ENCODE results near the gene LECT2. TPM values are rescaled to one million over a fixed set of nuclear protein-coding genes. Genes with fewer than 3 reads are reported as not detected.
A peak's percentile ranks its signal among the peaks of the same experiment; 100 is the strongest.

Gene LECT2
- total RNA-seq, 2 donors from 2014 or later, result not detected

GRCh38 chr5:135980620-135981019, 25.8 kb upstream of the LECT2 start:
- DNase-seq (ENCODE audit: low spot score), result no peak
- intact Hi-C loops (cut with DNase I), result no loop called here

- no peak for DNase-seq (ENCODE audit: low spot score)
- intact Hi-C loops (cut with DNase I), result loop anchor here in 1 of 2 donors (10.0 kb wide), 1 partner anchor 85 kb away; no protein-coding TSS in a partner anchor
Observed at GRCh38 chr5:135979510-135979909, 24.7 kb upstream of the LECT2 start.

GRCh38 chr5:135978993-135979392, 24.2 kb upstream of the LECT2 start:
- DNase-seq (ENCODE audit: low spot score), result no peak
- intact Hi-C loops (cut with DNase I), result loop anchor here in 1 of 2 donors (10.0 kb wide), 1 partner anchor 86 kb away; no protein-coding TSS in a partner anchor

GRCh38 chr5:135978212-135978631, 23.4 kb upstream of the LECT2 start:
- DNase-seq (ENCODE audit: low spot score), result no peak
- intact Hi-C loops (cut with DNase I), result loop anchor here in 1 of 2 donors (10.0 kb wide), 1 partner anchor 87 kb away; no protein-coding TSS in a partner anchor

- intact Hi-C loops (cut with DNase I), result loop anchor here in 1 of 2 donors (10.0 kb wide), 1 partner anchor 87 kb away; no protein-coding TSS in a partner anchor
- DNase-seq (ENCODE audit: low spot score), result peak; percentile 94
Observed at GRCh38 chr5:135977375-135977928, 22.7 kb upstream of the LECT2 start.

- DNase-seq (ENCODE audit: low spot score), result no peak
- intact Hi-C loops (cut with DNase I), result loop anchor here in 1 of 2 donors (10.0 kb wide), 1 partner anchor 89 kb away; no protein-coding TSS in a partner anchor
Observed at GRCh38 chr5:135976216-135976615, 21.4 kb upstream of the LECT2 start.

- DNase-seq (ENCODE audit: low spot score), result no peak
- intact Hi-C loops (cut with DNase I), result loop anchor here in 1 of 2 donors (10.0 kb wide), 1 partner anchor 90 kb away; no protein-coding TSS in a partner anchor
Observed at GRCh38 chr5:135975122-135975521, 20.3 kb upstream of the LECT2 start.

- intact Hi-C loops (cut with DNase I), result loop anchor here in 1 of 2 donors (10.0 kb wide), 1 partner anchor 91 kb away; no protein-coding TSS in a partner anchor
Observed at GRCh38 chr5:135974021-135974600, 19.3 kb upstream of the LECT2 start.

GRCh38 chr5:135973323-135974020, 18.7 kb upstream of the LECT2 start:
- DNase-seq (ENCODE audit: low spot score), result no peak
- intact Hi-C loops (cut with DNase I), result loop anchor here in 1 of 2 donors (10.0 kb wide), 1 partner anchor 91 kb away; no protein-coding TSS in a partner anchor

More at GRCh38 chr5:135974021-135974600, 19.3 kb upstream of the LECT2 start:
- no peak for DNase-seq (ENCODE audit: low spot score)

GRCh38 chr5:135971701-135972100, 16.9 kb upstream of the LECT2 start:
- intact Hi-C loops (cut with DNase I), result loop anchor here in 1 of 2 donors (10.0 kb wide), 1 partner anchor 93 kb away; no protein-coding TSS in a partner anchor
- no peak for DNase-seq (ENCODE audit: low spot score)

GRCh38 chr5:135966790-135967189, 12.0 kb upstream of the LECT2 start:
- intact Hi-C loops (cut with DNase I), result no loop called here
- no peak for DNase-seq (ENCODE audit: low spot score)

GRCh38 chr5:135966165-135966564, 11.4 kb upstream of the LECT2 start:
- DNase-seq (ENCODE audit: low spot score), result no peak
- intact Hi-C loops (cut with DNase I), result no loop called here

GRCh38 chr5:135965504-135965903, 10.7 kb upstream of the LECT2 start:
- intact Hi-C loops (cut with DNase I), result no loop called here
- DNase-seq (ENCODE audit: low spot score), result no peak

GRCh38 chr5:135964670-135965320, 10.0 kb upstream of the LECT2 start:
- no peak for DNase-seq (ENCODE audit: low spot score)
- intact Hi-C loops (cut with DNase I), result no loop called here

GRCh38 chr5:135955525-135955924, 742 bp upstream of the LECT2 start:
- no peak for DNase-seq (ENCODE audit: low spot score)
- intact Hi-C loops (cut with DNase I), result no loop called here

- intact Hi-C loops (cut with DNase I), result no loop called here
- no peak for DNase-seq (ENCODE audit: low spot score)
Observed at GRCh38 chr5:135953850-135954249, 933 bp downstream of the LECT2 start.

- intact Hi-C loops (cut with DNase I), result no loop called here
- peak; percentile 47 for DNase-seq (ENCODE audit: low spot score)
Observed at GRCh38 chr5:135952683-135953082, 2.1 kb downstream of the LECT2 start.

GRCh38 chr5:135951807-135952206, 3.0 kb downstream of the LECT2 start:
- intact Hi-C loops (cut with DNase I), result no loop called here
- no peak for DNase-seq (ENCODE audit: low spot score)

GRCh38 chr5:135951257-135951656, 3.5 kb downstream of the LECT2 start:
- intact Hi-C loops (cut with DNase I), result no loop called here
- no peak for DNase-seq (ENCODE audit: low spot score)

- no peak for DNase-seq (ENCODE audit: low spot score)
- intact Hi-C loops (cut with DNase I), result no loop called here
Observed at GRCh38 chr5:135950611-135951010, 4.2 kb downstream of the LECT2 start.
